Vagina (tissue), 2 donors: Measurements from ENCODE around the gene FOXD3.

Source experiments
- CTCF ChIP-seq, 3 experiments: fragments of 450-650 bp in 2 of 3; fragments of 200-600 bp in 1 of 3; sonication (generic) in 1 of 3; IDR thresholded peaks; one replicate each; pipeline ENCODE4 v1.5.1; 2017 to 2019; ENCODE audit warnings: antibody characterized with exemption in 3 of 3, mild to moderate bottlenecking in 2 of 3, moderate library complexity in 2 of 3
- POLR2A ChIP-seq, 2 donors: fragments of 450-650 bp; IDR thresholded peaks; one replicate each; pipeline ENCODE4 v1.6.1; 2017; ENCODE audit warnings: antibody characterized with exemption in 2 of 2, mild to moderate bottlenecking in 2 of 2, moderate library complexity in 2 of 2
- POLR2AphosphoS5 ChIP-seq, 2 donors: sonication (generic); formaldehyde crosslinking; IDR thresholded peaks; one replicate each; pipeline ENCODE4 v1.9.0; 2017; ENCODE audit warnings: antibody characterized with exemption in 2 of 2, mild to moderate bottlenecking in 2 of 2, low read depth in 1 of 2; ENCODE audit not compliant: insufficient read depth in 1 of 2

GRCh38 chr1:63328122-63328521, 5.8 kb downstream of the FOXD3 start:
- no peak for TF ChIP-seq CTCF (IDR thresholded peaks at IDR 0.05)
- no peak for TF ChIP-seq POLR2A (IDR thresholded peaks at IDR 0.05)
- TF ChIP-seq POLR2AphosphoS5 (IDR thresholded peaks at IDR 0.05; ENCODE audit: insufficient read depth in 1 of 2, low read depth in 1 of 2): no peak
